ENCODE measurements around the gene PXT1.

PXT1 gene

GRCh38 chr6:36387440-36388303 is 55.0 kb downstream of the PXT1 start, which contains the start of gene ETV7:
Gene ETV7, minus strand, starts transcription at chr6:36387669. Its CDS starts 128 bp downstream, at chr6:36387541.
- peak; percentile 36 for DNase-seq

- DNase-seq, result no peak
Observed at GRCh38 chr6:36386495-36387439, 55.9 kb downstream of the PXT1 start.

DNA sequence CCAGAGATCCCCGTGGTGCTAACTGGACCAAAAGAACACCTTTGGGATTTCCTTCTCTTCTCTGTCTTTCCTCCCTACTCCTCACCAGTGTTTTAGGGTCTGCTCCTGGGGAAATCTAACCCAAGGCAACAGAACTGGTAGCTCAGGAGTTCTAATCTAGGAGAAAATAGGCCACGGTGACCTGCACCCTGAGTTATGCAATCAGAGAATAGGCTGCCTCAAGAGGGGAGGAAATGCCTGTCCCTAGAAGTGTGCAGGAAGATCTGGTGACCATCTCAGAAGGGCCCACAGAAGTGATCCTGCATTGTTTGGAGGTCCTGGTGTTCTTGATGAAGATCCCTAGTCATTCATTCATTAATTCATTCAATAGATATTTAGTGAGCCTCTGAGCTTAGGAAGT is 58.6 kb downstream of the PXT1 start:
- DNase-seq, result no peak

GRCh38 chr6:36383606-36384005 is 59.0 kb downstream of the PXT1 start:
- DNase-seq, result no peak

DNA sequence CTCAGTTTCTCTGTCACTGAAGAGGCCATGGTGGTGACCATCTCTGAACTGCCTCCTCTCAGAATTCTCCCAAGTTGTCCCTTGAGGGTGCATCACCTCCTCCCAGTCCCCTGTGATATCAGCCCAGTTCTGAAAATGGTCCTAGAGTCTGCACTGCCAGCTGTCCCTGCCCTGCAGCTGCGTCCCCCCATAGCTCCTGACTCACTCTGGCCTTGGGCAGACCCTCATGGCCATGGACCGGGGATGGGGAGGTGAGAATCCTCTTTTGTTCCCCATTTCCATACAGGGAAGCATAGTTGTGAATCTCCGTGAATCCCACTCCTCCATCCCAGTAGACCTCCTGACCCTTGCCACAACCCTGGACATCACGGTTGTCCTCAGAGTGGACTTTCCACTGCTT is 59.7 kb downstream of the PXT1 start:
- no peak for DNase-seq

- no peak for DNase-seq
Observed at GRCh38 chr6:36381502-36382389, 60.9 kb downstream of the PXT1 start.

DNA sequence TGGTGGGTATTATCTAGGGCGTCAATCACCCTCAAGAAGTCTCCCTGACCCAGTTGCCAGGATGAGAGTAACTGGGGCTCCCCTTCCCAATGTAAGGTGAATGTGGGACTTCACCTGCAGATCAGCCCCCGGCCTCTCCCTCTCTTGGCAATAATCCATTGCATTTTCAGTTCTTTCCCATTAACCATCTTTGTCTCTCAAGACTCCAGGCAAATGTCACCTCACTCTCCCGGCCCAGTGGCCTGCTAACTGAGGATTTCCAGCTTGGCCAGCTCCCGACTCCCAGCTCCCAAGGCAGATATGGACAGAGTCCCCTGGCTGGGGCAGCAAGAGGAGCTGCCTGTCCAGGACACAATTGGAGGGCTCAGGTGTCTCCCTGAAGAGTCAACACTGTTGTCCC is 62.5 kb downstream of the PXT1 start:
- DNase-seq, result no peak

GRCh38 chr6:36378936-36379335 is 63.7 kb downstream of the PXT1 start:
- DNase-seq, result no peak

- DNase-seq, result no peak
Observed at GRCh38 chr6:36378243-36378920, 64.3 kb downstream of the PXT1 start.

DNA sequence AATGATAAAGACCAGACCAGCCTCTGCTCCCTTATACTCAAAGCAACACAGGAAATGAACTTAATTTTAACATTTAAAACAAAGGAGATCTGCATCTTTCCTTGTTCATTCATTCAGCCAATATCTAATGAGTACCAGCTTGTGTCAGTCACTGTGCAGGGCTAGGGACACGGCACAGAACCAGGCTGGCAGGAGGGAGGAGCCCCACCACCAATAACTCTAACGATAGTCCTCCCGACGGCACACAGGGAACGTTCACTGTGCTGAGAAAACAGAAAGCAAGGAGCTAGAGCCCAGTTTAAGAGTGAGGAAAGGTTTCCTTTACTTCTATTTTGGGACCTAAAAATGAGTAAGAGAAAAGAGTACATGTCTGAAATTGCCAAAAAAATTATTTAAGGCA is 65.1 kb downstream of the PXT1 start:
- no peak for DNase-seq

- no peak for DNase-seq
Observed at GRCh38 chr6:36376742-36377141, 65.9 kb downstream of the PXT1 start.

DNA sequence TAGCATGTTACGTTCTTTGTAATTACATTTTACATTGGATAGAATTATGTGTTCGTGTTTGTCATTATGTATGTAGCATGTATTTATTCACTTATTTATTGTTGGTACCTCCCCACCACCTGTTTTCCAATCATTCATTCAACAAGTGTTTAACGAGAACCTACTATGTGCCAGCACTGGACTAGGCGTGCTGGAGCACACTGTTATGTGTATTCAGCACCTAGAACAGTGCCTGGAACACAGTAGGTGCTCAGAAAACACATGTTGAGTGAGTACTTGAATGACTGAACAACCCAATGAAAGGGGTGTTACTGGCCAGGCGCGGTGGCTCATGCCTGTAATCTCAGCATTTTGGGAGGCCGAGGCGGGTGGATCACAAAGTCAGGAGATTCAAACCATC is 66.5 kb downstream of the PXT1 start:
- no peak for DNase-seq

- DNase-seq, result no peak
Observed at GRCh38 chr6:36375644-36376155, 67.0 kb downstream of the PXT1 start.

DNA sequence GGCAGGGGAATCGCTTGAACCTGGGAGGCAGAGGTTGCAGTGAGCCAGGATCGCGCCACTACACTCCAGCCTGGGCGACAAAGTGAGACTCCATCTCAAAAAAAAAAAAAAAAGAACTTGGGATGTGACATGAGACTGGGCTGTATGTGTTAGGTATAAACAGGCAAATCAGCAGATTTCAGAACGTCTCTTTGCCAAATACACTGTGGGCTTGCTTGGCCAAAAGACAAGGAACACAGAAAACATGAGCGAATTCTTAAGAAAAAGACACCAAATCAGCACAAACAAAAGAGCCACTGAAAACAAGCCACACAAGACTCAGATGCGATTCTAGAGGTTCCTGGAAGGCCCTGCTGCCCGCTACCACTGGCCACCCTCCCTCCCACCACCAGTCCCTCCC is 67.7 kb downstream of the PXT1 start:
- DNase-seq, result no peak

DNA sequence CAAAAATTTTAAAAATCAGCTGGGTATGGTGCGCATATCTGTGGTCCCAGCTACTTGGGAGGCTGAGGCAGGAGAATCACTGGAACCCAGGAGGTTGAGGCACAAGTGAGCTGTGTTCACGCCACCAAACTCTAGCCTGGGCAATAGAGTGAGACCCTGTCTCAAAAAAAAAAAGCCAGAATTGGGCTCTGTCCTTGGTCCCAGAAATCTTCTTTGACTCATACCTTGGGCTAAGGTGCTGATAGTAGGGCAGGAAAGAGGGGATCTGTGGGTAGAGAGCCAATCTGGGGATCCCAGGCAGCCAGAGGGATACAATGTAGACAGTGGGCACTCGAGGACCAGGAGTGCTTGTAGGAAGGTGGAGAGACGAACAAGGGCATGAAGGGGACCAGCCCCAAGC is 68.5 kb downstream of the PXT1 start:
- no peak for DNase-seq

GRCh38 chr6:36373368-36374019 is 69.2 kb downstream of the PXT1 start:
- DNase-seq, result no peak

DNA sequence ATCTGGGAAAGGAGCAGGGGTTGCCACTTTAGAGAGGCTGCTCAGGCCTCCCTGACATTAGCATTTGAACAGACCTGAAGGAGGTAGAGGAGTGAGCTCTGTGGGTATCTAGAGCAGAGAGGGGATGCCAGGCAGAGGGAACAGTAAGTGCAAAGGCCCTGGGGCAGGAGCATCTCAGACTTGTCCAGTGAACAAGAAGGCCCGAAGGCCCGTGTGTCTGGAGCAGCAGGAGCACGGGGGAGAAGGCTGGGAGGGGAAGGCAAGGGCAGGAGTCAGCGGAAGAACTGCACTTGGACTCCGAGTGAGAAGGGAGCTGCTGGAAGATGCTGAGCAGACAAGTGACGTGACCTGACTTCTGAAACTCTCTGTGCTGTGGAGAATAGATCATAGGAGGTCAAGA is 70.6 kb downstream of the PXT1 start:
- DNase-seq, result no peak

GRCh38 chr6:36371211-36371610 is 71.4 kb downstream of the PXT1 start:
- no peak for DNase-seq

DNA sequence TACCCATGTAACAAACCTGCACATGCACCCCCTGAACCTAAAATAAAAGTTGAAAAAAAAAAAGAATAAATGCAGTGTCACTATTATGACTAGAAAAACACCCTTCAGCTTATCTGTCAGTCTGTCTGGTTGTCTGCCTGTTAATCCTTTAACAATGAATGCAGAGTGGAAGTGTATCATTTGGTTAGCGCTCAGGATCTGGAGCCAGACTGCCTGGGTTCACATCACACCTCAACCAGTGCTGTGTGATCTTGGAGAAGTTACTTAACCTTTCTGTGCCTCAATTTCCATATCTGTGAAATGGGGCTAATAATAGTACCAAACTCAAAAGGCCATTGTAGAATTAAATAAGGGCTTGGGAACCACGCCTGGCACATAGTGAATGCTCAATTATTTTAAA is 72.0 kb downstream of the PXT1 start:
- no peak for DNase-seq

- no peak for DNase-seq
Observed at GRCh38 chr6:36368921-36369865, 73.5 kb downstream of the PXT1 start.
